GM10248 (cell line): ENCODE data around the gene DOCK9.

ENCODE experiments used
- CTCF ChIA-PET: fragments of 300-600 bp; sonication (Branson Sonifier 250); formaldehyde crosslinking; extraction: SDS; loops from one replicate; lab custom pipeline; 2021; ENCODE audit warnings: antibody characterized with exemption; lab: Yijun Ruan, JAX
- POLR2A ChIA-PET: fragments of 350-650 bp; sonication (Branson Sonifier 250); formaldehyde crosslinking; extraction: SDS; loops from one replicate; lab custom pipeline; 2020; ENCODE audit warnings: antibody characterized with exemption; lab: Yijun Ruan, JAX
- DNase-seq: peaks from one replicate; pipeline ENCODE4 v3.0.0; 2012; ENCODE audit errors: extremely low spot score
- CTCF ChIP-seq: IDR thresholded peaks from 2 replicates; pipeline ENCODE4 v1.5.1; 2012; ENCODE audit warnings: mild to moderate bottlenecking, low read depth; ENCODE audit errors: extremely low read depth, missing control alignments, control extremely low read depth

DOCK9 gene

DNA sequence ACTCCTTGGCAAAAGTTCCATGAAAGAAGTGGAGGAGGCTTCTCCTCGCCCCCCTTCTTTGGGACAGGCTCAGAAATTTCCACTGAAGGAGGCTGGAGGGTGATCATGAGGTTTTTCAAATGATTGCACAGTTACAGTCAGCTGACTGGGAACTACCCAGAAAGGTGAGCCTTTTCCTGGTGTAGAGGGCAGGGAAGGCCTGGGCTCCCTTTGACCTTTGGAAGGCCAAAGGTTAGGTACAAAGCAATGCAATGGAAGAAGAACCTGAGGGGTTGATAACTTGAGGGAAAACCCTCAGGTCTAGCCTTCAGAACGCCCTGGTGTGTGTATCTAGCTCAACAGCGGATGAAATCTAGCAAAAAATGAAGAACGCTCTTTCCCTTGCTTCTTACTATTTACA lies 175.3 kb downstream of the DOCK9 start:
- CTCF ChIA-PET: interaction anchor here (0.8 to 1.2 kb wide), 2 partner anchors 9 to 41 kb away, joined by 3 read pairs; no protein-coding TSS in a partner anchor
- no peak for DNase-seq
- POLR2A ChIA-PET: no interaction called here
- TF ChIP-seq CTCF: no peak

- no peak for DNase-seq
- ChIA-PET POLR2A (no interaction called here), CTCF (interaction anchor here (0.8 to 1.2 kb wide), 3 partner anchors 10 to 80 kb away, joined by 3 read pairs; no protein-coding TSS in a partner anchor)
- TF ChIP-seq CTCF: no peak
Observed at GRCh38 chr13:98801626-98802418, 176.0 kb downstream of the DOCK9 start.

- no peak for TF ChIP-seq CTCF
- ChIA-PET POLR2A (no interaction called here), CTCF (interaction anchor here (0.9 kb wide), 1 partner anchor 20 kb away, joined by 3 read pairs; no protein-coding TSS in a partner anchor)
- no peak for DNase-seq
Observed at GRCh38 chr13:98800078-98800477, 177.8 kb downstream of the DOCK9 start.

GRCh38 chr13:98798849-98799645 lies 178.8 kb downstream of the DOCK9 start:
- CTCF ChIA-PET: interaction anchor here (1.3 kb wide), 1 partner anchor 39 kb away, joined by 3 read pairs; no protein-coding TSS in a partner anchor
- POLR2A ChIA-PET: no interaction called here
- TF ChIP-seq CTCF: no peak
- no peak for DNase-seq

- ChIA-PET CTCF (interaction anchor here (1.4 kb wide), 1 partner anchor 9 kb away, joined by 3 read pairs; no protein-coding TSS in a partner anchor), POLR2A (no interaction called here)
- DNase-seq: no peak
- TF ChIP-seq CTCF: no peak
Observed at GRCh38 chr13:98797456-98797855, 180.4 kb downstream of the DOCK9 start.

DNA sequence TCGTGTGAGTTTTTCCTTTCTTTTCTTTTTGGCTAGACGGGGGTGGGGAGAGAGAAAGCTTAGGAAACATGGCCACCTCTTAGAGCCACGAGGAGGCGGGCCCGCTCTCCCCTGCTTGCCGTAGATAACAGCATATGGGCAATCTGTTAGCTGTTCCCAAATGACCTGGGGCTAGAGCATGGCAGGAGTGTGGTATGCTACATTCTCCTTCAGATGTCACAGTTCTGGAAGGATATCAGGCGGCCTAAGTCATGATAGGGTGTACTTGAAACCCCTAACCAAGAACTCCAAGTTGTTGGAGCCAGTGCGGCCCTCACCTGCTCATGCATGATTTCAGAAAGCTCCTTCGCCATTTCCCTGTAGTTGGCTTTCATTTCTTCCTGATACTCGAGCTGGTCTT lies 181.1 kb downstream of the DOCK9 start:
- no peak for DNase-seq
- ChIA-PET CTCF (interaction anchor here (1.4 kb wide), 1 partner anchor 10 kb away, joined by 3 read pairs; no protein-coding TSS in a partner anchor), POLR2A (no interaction called here)
- no peak for TF ChIP-seq CTCF
